Measurements from ENCODE around the gene PRICKLE2.
A peak's percentile ranks its signal among the peaks of the same experiment; 100 is the strongest.

The PRICKLE2 gene

GRCh38 chr3:64188810-64189560, 36.3 kb downstream of the PRICKLE2 start:
- peak; percentile 66 for DNase-seq (ENCODE audit: low read depth)

GRCh38 chr3:64187065-64187959, 38.0 kb downstream of the PRICKLE2 start:
- DNase-seq (ENCODE audit: low read depth), result peak; percentile 98

GRCh38 chr3:64186667-64187064, 38.6 kb downstream of the PRICKLE2 start:
- no peak for DNase-seq (ENCODE audit: low read depth)

GRCh38 chr3:64185436-64185835, 39.8 kb downstream of the PRICKLE2 start:
- no peak for DNase-seq (ENCODE audit: low read depth)

- DNase-seq (ENCODE audit: low read depth), result no peak
Measured at GRCh38 chr3:64184621-64185020, 40.6 kb downstream of the PRICKLE2 start.

- no peak for DNase-seq (ENCODE audit: low read depth)
Measured at GRCh38 chr3:64179860-64180259, 45.4 kb downstream of the PRICKLE2 start.

GRCh38 chr3:64179249-64179648, 46.0 kb downstream of the PRICKLE2 start:
- DNase-seq (ENCODE audit: low read depth), result no peak

GRCh38 chr3:64178419-64178818, 46.8 kb downstream of the PRICKLE2 start:
- DNase-seq (ENCODE audit: low read depth), result no peak

- DNase-seq (ENCODE audit: low read depth), result no peak
Measured at GRCh38 chr3:64176461-64176996, 48.7 kb downstream of the PRICKLE2 start.

GRCh38 chr3:64174328-64174727, 50.9 kb downstream of the PRICKLE2 start:
- DNase-seq (ENCODE audit: low read depth), result no peak

GRCh38 chr3:64173563-64173962, 51.7 kb downstream of the PRICKLE2 start:
- no peak for DNase-seq (ENCODE audit: low read depth)

- DNase-seq (ENCODE audit: low read depth), result no peak
Measured at GRCh38 chr3:64170270-64170669, 55.0 kb downstream of the PRICKLE2 start.

- DNase-seq (ENCODE audit: low read depth), result no peak
Measured at GRCh38 chr3:64167868-64168267, 57.4 kb downstream of the PRICKLE2 start.

GRCh38 chr3:64167351-64167750, 57.9 kb downstream of the PRICKLE2 start:
- no peak for DNase-seq (ENCODE audit: low read depth)

- DNase-seq (ENCODE audit: low read depth), result no peak
Measured at GRCh38 chr3:64166584-64167162, 58.6 kb downstream of the PRICKLE2 start.

GRCh38 chr3:64164349-64164748, 60.9 kb downstream of the PRICKLE2 start:
- DNase-seq (ENCODE audit: low read depth), result no peak

GRCh38 chr3:64163755-64164148, 61.5 kb downstream of the PRICKLE2 start:
- no peak for DNase-seq (ENCODE audit: low read depth)

GRCh38 chr3:64163019-64163754, 62.1 kb downstream of the PRICKLE2 start:
- DNase-seq (ENCODE audit: low read depth), result no peak

- DNase-seq (ENCODE audit: low read depth), result no peak
Measured at GRCh38 chr3:64161481-64161952, 63.7 kb downstream of the PRICKLE2 start.

GRCh38 chr3:64160000-64160695, 65.1 kb downstream of the PRICKLE2 start:
- DNase-seq (ENCODE audit: low read depth), result no peak

GRCh38 chr3:64158334-64158733, 66.9 kb downstream of the PRICKLE2 start:
- no peak for DNase-seq (ENCODE audit: low read depth)

All from HS-27A (cell line).